Uterus (tissue), 4 donors: ENCODE results near the gene WDR7. TPM values are rescaled to one million over a fixed set of nuclear protein-coding genes. Genes with fewer than 3 reads are reported as not detected.

ENCODE experiments used
- DNase-seq, 2 donors: peaks; one replicate each; pipeline ENCODE4 v3.0.0-alpha.2; 2019 to 2020
- H3K27ac ChIP-seq, 2 donors: fragments of 200-600 bp; sonication (generic); 1 replicate in 1 of 2; 2 replicates in 1 of 2; pipeline ENCODE4 v1.5.1; 2016 to 2018
- H3K27me3 ChIP-seq, 2 donors: fragments of 200-600 bp; sonication (generic); one replicate each; pipeline ENCODE4 v1.5.1; 2018 to 2019; ENCODE audit warnings: control low read depth in 1 of 2
- H3K36me3 ChIP-seq, 2 donors: fragments of 200-600 bp; sonication (generic); one replicate each; pipeline ENCODE4 v1.5.1; 2019; ENCODE audit warnings: control low read depth in 1 of 2
- H3K4me1 ChIP-seq, 2 donors: fragments of 200-600 bp; sonication (generic); one replicate each; pipeline ENCODE4 v1.5.1; 2018 to 2019; ENCODE audit warnings: control low read depth in 1 of 2
- H3K4me3 ChIP-seq, 2 donors: fragments of 200-600 bp; sonication (generic); 1 replicate in 1 of 2; 2 replicates in 1 of 2; pipeline ENCODE4 v1.5.1; 2018 to 2019; ENCODE audit warnings: mild to moderate bottlenecking in 1 of 2
- H3K9me3 ChIP-seq, 2 donors: fragments of 200-600 bp; sonication (generic); one replicate each; pipeline ENCODE4 v1.5.1; 2019; ENCODE audit warnings: control low read depth in 1 of 2
- POLR2A ChIP-seq, 2 donors: fragments of 450-650 bp; IDR thresholded peaks; one replicate each; pipeline ENCODE4 v1.6.1; 2016; ENCODE audit warnings: antibody characterized with exemption in 2 of 2, mild to moderate bottlenecking in 1 of 2, moderate library complexity in 1 of 2
- intact Hi-C: fragments of 100-400 bp; cut with DNase I; formaldehyde crosslinking; loops from one replicate; pipeline ENCODE4 v1.15.1; 2023; ENCODE audit warnings: low total_unique reads
- total RNA-seq, 4 donors: library from RNA; depleted of rRNA in 3 of 4; stranded (reverse); fragments of >200 nt in 3 of 4; gene quantifications; one replicate each; pipeline versions ENCODE4 v1.1.0 to v1.2.4, GENCODE V29; 2014 to 2023
- TF ChIP-seq, protein P1 (sequence below), 4 experiments: fragments of 200-600 bp in 2 of 4; fragments of 450-650 bp in 2 of 4; sonication (generic) in 2 of 4; IDR thresholded peaks; one replicate each; pipeline ENCODE4 v1.5.1; 2016 to 2019; ENCODE audit warnings: antibody characterized with exemption in 4 of 4, mild to moderate bottlenecking in 2 of 4, moderate library complexity in 1 of 4
- donor health status: DM: yes; HTN: yes; CAD: no.

WDR7 gene
- total RNA-seq, 4 donors from 2014 or later: 19.2 to 66.2 (median 33.8) TPM

DNA sequence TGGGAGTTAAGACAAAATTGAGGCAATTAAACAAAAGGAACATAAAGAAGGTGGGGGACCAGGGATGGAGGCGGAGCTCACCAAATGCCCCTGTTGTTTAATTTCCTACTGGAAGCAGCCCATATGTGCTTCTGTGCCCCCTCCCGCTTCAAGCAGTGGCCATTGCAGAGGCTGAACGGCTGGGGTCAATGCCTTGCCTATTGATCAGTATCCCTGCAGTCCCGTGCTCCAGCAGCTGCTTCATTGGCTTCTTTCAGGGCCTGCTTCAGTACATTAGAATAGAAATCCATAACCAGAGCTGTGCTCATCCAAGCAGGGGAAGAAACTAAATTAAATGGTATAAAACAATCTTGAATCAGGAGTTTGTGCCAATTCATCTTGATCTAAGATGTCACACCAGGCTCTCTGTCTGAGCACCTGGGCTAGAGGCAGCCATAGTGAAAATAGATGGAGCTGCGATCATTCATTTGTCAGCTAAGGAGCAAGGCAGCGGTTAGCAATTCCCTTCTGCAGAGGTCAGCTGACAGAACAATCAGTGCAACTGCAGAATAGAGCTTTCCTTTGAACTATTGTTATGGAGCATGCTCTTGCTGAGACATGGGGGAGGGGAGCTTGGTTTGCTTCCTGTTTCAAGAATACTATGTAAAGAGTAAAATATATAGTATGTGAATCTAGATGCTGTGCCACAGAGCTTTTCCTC lies 222.4 kb downstream of the WDR7 start:
- no peak overlapping the region for H3K4me3 ChIP-seq
- H3K27me3 ChIP-seq: no peaks in the 10 kb centered on the region
- H3K36me3 ChIP-seq: no peaks in the 10 kb centered on the region
- no peaks in the 10 kb centered on the region for H3K9me3 ChIP-seq
- intact Hi-C loops: no loop called here
- no peak overlapping the region for H3K27ac ChIP-seq
- no peaks in the 10 kb centered on the region for H3K4me1 ChIP-seq
- TF ChIP-seq, protein P1, sequence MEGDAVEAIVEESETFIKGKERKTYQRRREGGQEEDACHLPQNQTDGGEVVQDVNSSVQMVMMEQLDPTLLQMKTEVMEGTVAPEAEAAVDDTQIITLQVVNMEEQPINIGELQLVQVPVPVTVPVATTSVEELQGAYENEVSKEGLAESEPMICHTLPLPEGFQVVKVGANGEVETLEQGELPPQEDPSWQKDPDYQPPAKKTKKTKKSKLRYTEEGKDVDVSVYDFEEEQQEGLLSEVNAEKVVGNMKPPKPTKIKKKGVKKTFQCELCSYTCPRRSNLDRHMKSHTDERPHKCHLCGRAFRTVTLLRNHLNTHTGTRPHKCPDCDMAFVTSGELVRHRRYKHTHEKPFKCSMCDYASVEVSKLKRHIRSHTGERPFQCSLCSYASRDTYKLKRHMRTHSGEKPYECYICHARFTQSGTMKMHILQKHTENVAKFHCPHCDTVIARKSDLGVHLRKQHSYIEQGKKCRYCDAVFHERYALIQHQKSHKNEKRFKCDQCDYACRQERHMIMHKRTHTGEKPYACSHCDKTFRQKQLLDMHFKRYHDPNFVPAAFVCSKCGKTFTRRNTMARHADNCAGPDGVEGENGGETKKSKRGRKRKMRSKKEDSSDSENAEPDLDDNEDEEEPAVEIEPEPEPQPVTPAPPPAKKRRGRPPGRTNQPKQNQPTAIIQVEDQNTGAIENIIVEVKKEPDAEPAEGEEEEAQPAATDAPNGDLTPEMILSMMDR (IDR thresholded peaks at IDR 0.05): no peak
- no peak for TF ChIP-seq POLR2A (IDR thresholded peaks at IDR 0.05)
- DNase-seq: no peak

DNA sequence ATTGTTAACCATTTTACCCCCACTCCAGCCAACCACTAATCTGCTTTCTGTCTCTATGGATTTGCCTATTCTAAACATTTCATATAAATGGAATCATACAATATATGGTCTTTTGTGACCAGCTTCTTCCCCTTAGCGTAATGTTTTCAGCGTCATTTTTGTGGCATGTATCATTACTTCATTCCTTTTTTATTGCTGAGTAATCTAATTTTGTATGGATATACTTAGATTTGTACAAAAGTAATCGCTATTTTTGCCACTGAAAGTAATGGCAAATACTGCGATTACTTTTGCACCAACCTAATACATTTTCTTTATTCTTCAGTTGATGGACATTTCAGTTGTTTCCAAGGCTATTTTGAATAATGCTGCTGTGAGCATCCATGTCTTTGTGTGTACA lies 227.6 kb downstream of the WDR7 start:
- TF ChIP-seq POLR2A (IDR thresholded peaks at IDR 0.05): no peak

DNA sequence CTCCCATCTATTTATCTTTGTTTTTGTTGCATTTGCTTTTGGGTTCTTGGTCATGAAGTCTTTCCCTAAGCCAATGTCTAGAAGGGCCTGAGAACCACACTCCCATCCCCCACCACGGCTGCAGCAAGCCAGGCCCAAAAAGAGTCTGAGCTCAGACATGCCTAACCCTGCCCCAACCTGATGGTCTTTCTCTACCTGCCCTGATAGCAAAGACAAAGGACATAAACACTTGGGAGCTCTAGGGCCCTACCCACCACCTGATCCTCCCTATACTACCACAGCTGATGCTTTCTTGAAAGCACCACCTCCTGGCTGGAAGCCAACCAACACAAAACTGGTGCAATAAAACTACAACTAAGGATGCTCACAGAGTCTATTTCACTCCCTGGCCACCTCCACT lies 233.4 kb downstream of the WDR7 start:
- Histone ChIP-seq H3K9me3 (peaks cover 0 to 3% of the 10 kb centered on the region in 2 donors), H3K27me3 (no peaks in the 10 kb centered on the region), H3K27ac (no peak overlapping the region), H3K4me3 (no peak overlapping the region), H3K4me1 (no peaks in the 10 kb centered on the region), H3K36me3 (no peaks in the 10 kb centered on the region)
- TF ChIP-seq POLR2A (IDR thresholded peaks at IDR 0.05): no peak
- TF ChIP-seq, protein P1 (IDR thresholded peaks at IDR 0.05): no peak
- no peak for DNase-seq
- intact Hi-C loops: no loop called here

More for the DNA sequence above, 227.6 kb downstream of the WDR7 start:
- Histone ChIP-seq H3K27me3 (no peaks in the 10 kb centered on the region), H3K4me1 (no peaks in the 10 kb centered on the region), H3K4me3 (no peak overlapping the region), H3K36me3 (no peaks in the 10 kb centered on the region), H3K27ac (no peak overlapping the region), H3K9me3 (no peaks in the 10 kb centered on the region)
- intact Hi-C loops: no loop called here
- DNase-seq: no peak

DNA sequence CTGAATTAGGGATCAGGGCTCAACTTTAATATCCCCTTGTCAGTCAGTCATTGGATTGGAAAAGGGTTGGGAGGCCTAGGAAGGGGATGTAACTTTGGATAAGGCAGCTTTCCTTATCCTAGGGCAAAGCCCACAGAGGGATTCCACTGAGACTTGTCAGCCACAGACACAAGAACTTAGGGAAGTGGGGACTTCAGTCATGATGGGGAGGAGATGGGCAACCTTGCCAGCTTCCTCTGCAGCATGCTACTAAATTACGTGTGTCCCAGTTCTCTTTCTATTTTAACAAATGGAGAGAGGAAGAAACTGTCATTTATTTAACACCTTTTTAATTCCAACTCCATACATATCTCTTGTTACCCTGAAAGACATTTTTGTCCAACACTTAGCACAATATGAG lies 237.8 kb downstream of the WDR7 start:
- peaks cover 0 to 3% of the 10 kb centered on the region in 2 donors for H3K9me3 ChIP-seq
- H3K4me3 ChIP-seq: no peak overlapping the region
- no peak for DNase-seq
- TF ChIP-seq, protein P1 (IDR thresholded peaks at IDR 0.05): no peak
- TF ChIP-seq POLR2A (IDR thresholded peaks at IDR 0.05): no peak
- H3K4me1 ChIP-seq: no peaks in the 10 kb centered on the region
- intact Hi-C loops: no loop called here
- no peaks in the 10 kb centered on the region for H3K36me3 ChIP-seq
- no peak overlapping the region for H3K27ac ChIP-seq
- no peaks in the 10 kb centered on the region for H3K27me3 ChIP-seq

DNA sequence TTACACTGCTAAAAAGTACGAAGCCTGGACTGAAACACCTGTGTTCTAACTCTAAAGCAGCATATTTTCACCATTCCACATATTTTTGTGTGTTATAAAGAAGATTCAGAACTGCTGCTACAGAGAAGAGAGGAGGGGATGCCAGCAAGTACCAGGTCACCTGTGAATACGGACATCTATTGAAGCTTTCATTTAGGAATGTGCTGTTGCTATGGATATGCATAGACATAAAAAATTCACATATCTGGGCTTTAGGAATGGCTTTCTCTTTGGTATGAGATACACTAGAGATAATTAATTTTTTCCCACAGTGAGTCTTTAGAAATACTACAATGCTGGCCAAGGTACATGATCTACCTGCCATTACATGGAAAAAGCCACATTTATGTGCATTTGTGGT lies 238.5 kb downstream of the WDR7 start:
- Histone ChIP-seq H3K27me3 (no peaks in the 10 kb centered on the region), H3K9me3 (peaks cover 0 to 3% of the 10 kb centered on the region in 2 donors), H3K27ac (no peak overlapping the region), H3K4me1 (no peaks in the 10 kb centered on the region), H3K36me3 (no peaks in the 10 kb centered on the region), H3K4me3 (no peak overlapping the region)
- intact Hi-C loops: no loop called here
- no peak for DNase-seq
- TF ChIP-seq, protein P1 (IDR thresholded peaks at IDR 0.05): no peak
- no peak for TF ChIP-seq POLR2A (IDR thresholded peaks at IDR 0.05)
